NB4 (cell line): Measurements from ENCODE around the gene MOXD1.

Source experiments
- POLR2A ChIP-seq: IDR thresholded peaks from 2 replicates; pipeline ENCODE4 v1.6.1; 2011; ENCODE audit warnings: mild to moderate bottlenecking; ENCODE audit not compliant: insufficient read length; ENCODE audit errors: extremely low read depth
- TF ChIP-seq, protein P1 (sequence below): IDR thresholded peaks from one replicate; pipeline ENCODE4 v1.5.1; 2012; ENCODE audit warnings: low read depth, low read length

- TF ChIP-seq, protein P1, sequence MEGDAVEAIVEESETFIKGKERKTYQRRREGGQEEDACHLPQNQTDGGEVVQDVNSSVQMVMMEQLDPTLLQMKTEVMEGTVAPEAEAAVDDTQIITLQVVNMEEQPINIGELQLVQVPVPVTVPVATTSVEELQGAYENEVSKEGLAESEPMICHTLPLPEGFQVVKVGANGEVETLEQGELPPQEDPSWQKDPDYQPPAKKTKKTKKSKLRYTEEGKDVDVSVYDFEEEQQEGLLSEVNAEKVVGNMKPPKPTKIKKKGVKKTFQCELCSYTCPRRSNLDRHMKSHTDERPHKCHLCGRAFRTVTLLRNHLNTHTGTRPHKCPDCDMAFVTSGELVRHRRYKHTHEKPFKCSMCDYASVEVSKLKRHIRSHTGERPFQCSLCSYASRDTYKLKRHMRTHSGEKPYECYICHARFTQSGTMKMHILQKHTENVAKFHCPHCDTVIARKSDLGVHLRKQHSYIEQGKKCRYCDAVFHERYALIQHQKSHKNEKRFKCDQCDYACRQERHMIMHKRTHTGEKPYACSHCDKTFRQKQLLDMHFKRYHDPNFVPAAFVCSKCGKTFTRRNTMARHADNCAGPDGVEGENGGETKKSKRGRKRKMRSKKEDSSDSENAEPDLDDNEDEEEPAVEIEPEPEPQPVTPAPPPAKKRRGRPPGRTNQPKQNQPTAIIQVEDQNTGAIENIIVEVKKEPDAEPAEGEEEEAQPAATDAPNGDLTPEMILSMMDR: no peak
- TF ChIP-seq POLR2A: no peak
Observed at GRCh38 chr6:132400555-132400882, 756 bp downstream of the MOXD1 start.
